HepG2 (cell line): ENCODE data around the gene UTP11. TPM values are rescaled to one million over a fixed set of nuclear protein-coding genes. Genes with fewer than 3 reads are reported as not detected.

Experiments
- BRD4 ChIP-seq: sonication (generic); formaldehyde crosslinking; IDR thresholded peaks from 2 replicates; pipeline ENCODE4 v1.4.0; 2020; ENCODE audit warnings: missing genetic modification reagents
- CHD2 ChIP-seq: IDR thresholded peaks from 2 replicates; pipeline ENCODE4 v1.6.1; 2011; ENCODE audit warnings: low read depth, low read length, improper control_type of control experiment
- HMG20A ChIP-seq: IDR thresholded peaks from 2 replicates; pipeline ENCODE4 v1.6.1; 2016; ENCODE audit warnings: borderline replicate concordance
- HOXA3 ChIP-seq: sonication (generic); formaldehyde crosslinking; IDR thresholded peaks from 2 replicates; pipeline ENCODE4 v1.5.0; 2020; ENCODE audit warnings: missing genetic modification reagents
- JUN ChIP-seq: sonication (generic); formaldehyde crosslinking; IDR thresholded peaks from 2 replicates; pipeline ENCODE4 v1.4.0; 2020; ENCODE audit warnings: mild to moderate bottlenecking, missing genetic modification reagents
- KDM2A ChIP-seq: sonication (generic); formaldehyde crosslinking; IDR thresholded peaks from 2 replicates; pipeline ENCODE4 v1.4.0; 2020; ENCODE audit warnings: low read depth, missing genetic modification reagents, borderline replicate concordance
- KLF15 ChIP-seq: sonication (generic); formaldehyde crosslinking; IDR thresholded peaks from 2 replicates; pipeline ENCODE4 v1.8.1; 2023; ENCODE audit warnings: borderline replicate concordance, mild to moderate bottlenecking, inconsistent platforms, missing genetic modification reagents, mixed read lengths
- MZF1 ChIP-seq: sonication (generic); formaldehyde crosslinking; IDR thresholded peaks from 2 replicates; pipeline ENCODE4 v1.8.1; 2023; ENCODE audit warnings: mild to moderate bottlenecking, missing genetic modification reagents, borderline replicate concordance
- NRL ChIP-seq: sonication (generic); formaldehyde crosslinking; IDR thresholded peaks from 2 replicates; pipeline ENCODE4 v1.5.0; 2020; ENCODE audit warnings: missing genetic modification reagents, mild to moderate bottlenecking, moderate library complexity, borderline replicate concordance
- PRPF4 ChIP-seq: fragments of 200-400 bp; formaldehyde crosslinking; IDR thresholded peaks from 2 replicates; pipeline ENCODE4 v1.6.1; 2016; ENCODE audit warnings: low read length, low read depth; ENCODE audit not compliant: poor library complexity, severe bottlenecking
- RFX1 ChIP-seq: fragments of 450-650 bp; IDR thresholded peaks from 2 replicates; pipeline ENCODE4 v1.6.1; 2017
- SALL2 ChIP-seq: sonication (generic); formaldehyde crosslinking; IDR thresholded peaks from 2 replicates; pipeline ENCODE4 v1.8.1; 2023; ENCODE audit warnings: mild to moderate bottlenecking, missing genetic modification reagents, inconsistent platforms
- TAF1 ChIP-seq: sonication (generic); formaldehyde crosslinking; IDR thresholded peaks from 2 replicates; pipeline ENCODE4 v1.4.0; 2020; ENCODE audit warnings: missing genetic modification reagents
- ZBTB4 ChIP-seq: sonication (generic); formaldehyde crosslinking; IDR thresholded peaks from 2 replicates; pipeline ENCODE4 v1.4.0; 2020; ENCODE audit warnings: missing genetic modification reagents, mild to moderate bottlenecking, borderline replicate concordance
- ZNF225 ChIP-seq: sonication (generic); formaldehyde crosslinking; IDR thresholded peaks from 2 replicates; pipeline ENCODE4 v1.4.0; 2020; ENCODE audit warnings: mild to moderate bottlenecking, missing genetic modification reagents
- ZNF326 ChIP-seq: sonication (generic); formaldehyde crosslinking; IDR thresholded peaks from 2 replicates; pipeline ENCODE4 v1.4.0; 2020; ENCODE audit warnings: missing genetic modification reagents, borderline replicate concordance
- ZNF382 ChIP-seq: sonication (generic); formaldehyde crosslinking; IDR thresholded peaks from 2 replicates; pipeline ENCODE4 v1.5.0; 2020; ENCODE audit warnings: missing genetic modification reagents, mild to moderate bottlenecking, borderline replicate concordance
- ZNF7 ChIP-seq: IDR thresholded peaks from 2 replicates; pipeline ENCODE4 v1.6.1; 2016; ENCODE audit warnings: missing biosample characterization, missing genetic modification reagents
- ZSCAN31 ChIP-seq: sonication (generic); formaldehyde crosslinking; IDR thresholded peaks from 2 replicates; pipeline ENCODE4 v1.5.0; 2020; ENCODE audit warnings: low read depth, mild to moderate bottlenecking, missing genetic modification reagents
- polyA plus RNA-seq, 8 experiments: library from polyadenylated mRNA; depleted of rRNA in 3 of 8; stranded (reverse) in 7 of 8; unstranded in 1 of 8; fragments of >200 nt; fragmentation: Illumina TruSeq in 4 of 8; extraction: Trizol in 4 of 8; gene quantifications; 2 replicates each; pipeline versions ENCODE4 v1.2.1 to v1.2.3, GENCODE V29; 2011 to 2016; ENCODE audit warnings: low read depth in 4 of 8, missing spikeins in 1 of 8, mixed read lengths in 1 of 8; ENCODE audit not compliant: insufficient read depth in 1 of 8
- total RNA-seq, 5 experiments: library from RNA; depleted of rRNA; stranded (reverse); fragments of >200 nt; fragmentation: Illumina TruSeq; extraction: Trizol; gene quantifications; 2 replicates each; pipeline ENCODE4 v1.2.3, GENCODE V29; 2016; ENCODE audit warnings: low read depth in 1 of 5
- TF ChIP-seq, protein P1 (sequence below): sonication (generic); formaldehyde crosslinking; IDR thresholded peaks from 2 replicates; pipeline ENCODE4 v1.4.0; 2020; ENCODE audit warnings: low read depth, mild to moderate bottlenecking, missing genetic modification reagents
- TF ChIP-seq, protein P2 (sequence below): sonication (generic); formaldehyde crosslinking; IDR thresholded peaks from 2 replicates; pipeline ENCODE4 v1.8.0; 2022; ENCODE audit warnings: missing genetic modification reagents, mild to moderate bottlenecking, moderate library complexity, borderline replicate concordance
- TF ChIP-seq, protein P3 (sequence below): sonication (generic); formaldehyde crosslinking; IDR thresholded peaks from 2 replicates; pipeline ENCODE4 v1.8.1; 2022; ENCODE audit warnings: low read depth, mild to moderate bottlenecking, missing genetic modification reagents

The UTP11 gene
- total and polyA plus RNA-seq, 2 of the 13 experiments (the other 11 are each of a cell fraction or from before 2014, with no cell fraction given) = 13.5 to 44.8 TPM

GRCh38 chr1:38031513-38031866, 19.0 kb downstream of the UTP11 start (continued):
- TF ChIP-seq ZNF382 (CRISPR knock-in tag) = no peak
- no peak for TF ChIP-seq MZF1 (CRISPR knock-in tag)
- 0 out of 2 replicates have a peak, but pooled peaks have one; percentile 45 for TF ChIP-seq KLF15
- no peak; the same call in 1 of the 2 replicates for TF ChIP-seq NRL (CRISPR knock-in tag)
- no peak for TF ChIP-seq JUN (CRISPR knock-in tag)
- TF ChIP-seq ZBTB4 (CRISPR knock-in tag) = no peak
- TF ChIP-seq CHD2 = no peak
- TF ChIP-seq, protein P1, sequence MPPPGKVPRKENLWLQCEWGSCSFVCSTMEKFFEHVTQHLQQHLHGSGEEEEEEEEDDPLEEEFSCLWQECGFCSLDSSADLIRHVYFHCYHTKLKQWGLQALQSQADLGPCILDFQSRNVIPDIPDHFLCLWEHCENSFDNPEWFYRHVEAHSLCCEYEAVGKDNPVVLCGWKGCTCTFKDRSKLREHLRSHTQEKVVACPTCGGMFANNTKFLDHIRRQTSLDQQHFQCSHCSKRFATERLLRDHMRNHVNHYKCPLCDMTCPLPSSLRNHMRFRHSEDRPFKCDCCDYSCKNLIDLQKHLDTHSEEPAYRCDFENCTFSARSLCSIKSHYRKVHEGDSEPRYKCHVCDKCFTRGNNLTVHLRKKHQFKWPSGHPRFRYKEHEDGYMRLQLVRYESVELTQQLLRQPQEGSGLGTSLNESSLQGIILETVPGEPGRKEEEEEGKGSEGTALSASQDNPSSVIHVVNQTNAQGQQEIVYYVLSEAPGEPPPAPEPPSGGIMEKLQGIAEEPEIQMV (CRISPR knock-in tag) = no peak
- no peak for TF ChIP-seq BRD4
- no peak for TF ChIP-seq ZSCAN31 (CRISPR knock-in tag)
- TF ChIP-seq ZNF225 (CRISPR knock-in tag) = peak; percentile 45; the same call in 1 of the 2 replicates
- TF ChIP-seq RFX1 = no peak
- TF ChIP-seq ZNF7 (CRISPR knock-in tag) = no peak
- no peak for TF ChIP-seq TAF1
- peak; percentile 77 for TF ChIP-seq HOXA3 (CRISPR knock-in tag)
- no peak for TF ChIP-seq HMG20A (CRISPR knock-in tag)
- peak; percentile 34; the same call in 1 of the 2 replicates for TF ChIP-seq ZNF326 (CRISPR knock-in tag)
- no peak for TF ChIP-seq KDM2A (CRISPR knock-in tag)
- TF ChIP-seq SALL2 (CRISPR knock-in tag) = no peak
- TF ChIP-seq, protein P2, sequence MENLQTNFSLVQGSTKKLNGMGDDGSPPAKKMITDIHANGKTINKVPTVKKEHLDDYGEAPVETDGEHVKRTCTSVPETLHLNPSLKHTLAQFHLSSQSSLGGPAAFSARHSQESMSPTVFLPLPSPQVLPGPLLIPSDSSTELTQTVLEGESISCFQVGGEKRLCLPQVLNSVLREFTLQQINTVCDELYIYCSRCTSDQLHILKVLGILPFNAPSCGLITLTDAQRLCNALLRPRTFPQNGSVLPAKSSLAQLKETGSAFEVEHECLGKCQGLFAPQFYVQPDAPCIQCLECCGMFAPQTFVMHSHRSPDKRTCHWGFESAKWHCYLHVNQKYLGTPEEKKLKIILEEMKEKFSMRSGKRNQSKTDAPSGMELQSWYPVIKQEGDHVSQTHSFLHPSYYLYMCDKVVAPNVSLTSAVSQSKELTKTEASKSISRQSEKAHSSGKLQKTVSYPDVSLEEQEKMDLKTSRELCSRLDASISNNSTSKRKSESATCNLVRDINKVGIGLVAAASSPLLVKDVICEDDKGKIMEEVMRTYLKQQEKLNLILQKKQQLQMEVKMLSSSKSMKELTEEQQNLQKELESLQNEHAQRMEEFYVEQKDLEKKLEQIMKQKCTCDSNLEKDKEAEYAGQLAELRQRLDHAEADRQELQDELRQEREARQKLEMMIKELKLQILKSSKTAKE (CRISPR knock-in tag) = no peak
- TF ChIP-seq PRPF4 = no peak
- TF ChIP-seq, protein P3, sequence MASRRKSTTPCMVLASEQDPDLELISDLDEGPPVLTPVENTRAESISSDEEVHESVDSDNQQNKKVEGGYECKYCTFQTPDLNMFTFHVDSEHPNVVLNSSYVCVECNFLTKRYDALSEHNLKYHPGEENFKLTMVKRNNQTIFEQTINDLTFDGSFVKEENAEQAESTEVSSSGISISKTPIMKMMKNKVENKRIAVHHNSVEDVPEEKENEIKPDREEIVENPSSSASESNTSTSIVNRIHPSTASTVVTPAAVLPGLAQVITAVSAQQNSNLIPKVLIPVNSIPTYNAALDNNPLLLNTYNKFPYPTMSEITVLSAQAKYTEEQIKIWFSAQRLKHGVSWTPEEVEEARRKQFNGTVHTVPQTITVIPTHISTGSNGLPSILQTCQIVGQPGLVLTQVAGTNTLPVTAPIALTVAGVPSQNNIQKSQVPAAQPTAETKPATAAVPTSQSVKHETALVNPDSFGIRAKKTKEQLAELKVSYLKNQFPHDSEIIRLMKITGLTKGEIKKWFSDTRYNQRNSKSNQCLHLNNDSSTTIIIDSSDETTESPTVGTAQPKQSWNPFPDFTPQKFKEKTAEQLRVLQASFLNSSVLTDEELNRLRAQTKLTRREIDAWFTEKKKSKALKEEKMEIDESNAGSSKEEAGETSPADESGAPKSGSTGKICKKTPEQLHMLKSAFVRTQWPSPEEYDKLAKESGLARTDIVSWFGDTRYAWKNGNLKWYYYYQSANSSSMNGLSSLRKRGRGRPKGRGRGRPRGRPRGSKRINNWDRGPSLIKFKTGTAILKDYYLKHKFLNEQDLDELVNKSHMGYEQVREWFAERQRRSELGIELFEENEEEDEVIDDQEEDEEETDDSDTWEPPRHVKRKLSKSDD (CRISPR knock-in tag) = no peak
